ENCODE results near the gene BPIFA2. TPM values are rescaled to one million over a fixed set of nuclear protein-coding genes. Genes with fewer than 3 reads are reported as not detected.

The BPIFA2 gene
- total RNA-seq, 4 donors from 2014 or later: 2.2 TPM; not detected in 3

- DNase-seq (ENCODE audit: low spot score in 2 of 2): no peak
- no peaks in the 10 kb centered on the region for H3K4me1 ChIP-seq
- WGBS, 2 donors: 52% methylated on average over 1 of the region's 1 CpG
- H3K9me3 ChIP-seq: no peaks in the 10 kb centered on the region
- TF ChIP-seq, protein P1, sequence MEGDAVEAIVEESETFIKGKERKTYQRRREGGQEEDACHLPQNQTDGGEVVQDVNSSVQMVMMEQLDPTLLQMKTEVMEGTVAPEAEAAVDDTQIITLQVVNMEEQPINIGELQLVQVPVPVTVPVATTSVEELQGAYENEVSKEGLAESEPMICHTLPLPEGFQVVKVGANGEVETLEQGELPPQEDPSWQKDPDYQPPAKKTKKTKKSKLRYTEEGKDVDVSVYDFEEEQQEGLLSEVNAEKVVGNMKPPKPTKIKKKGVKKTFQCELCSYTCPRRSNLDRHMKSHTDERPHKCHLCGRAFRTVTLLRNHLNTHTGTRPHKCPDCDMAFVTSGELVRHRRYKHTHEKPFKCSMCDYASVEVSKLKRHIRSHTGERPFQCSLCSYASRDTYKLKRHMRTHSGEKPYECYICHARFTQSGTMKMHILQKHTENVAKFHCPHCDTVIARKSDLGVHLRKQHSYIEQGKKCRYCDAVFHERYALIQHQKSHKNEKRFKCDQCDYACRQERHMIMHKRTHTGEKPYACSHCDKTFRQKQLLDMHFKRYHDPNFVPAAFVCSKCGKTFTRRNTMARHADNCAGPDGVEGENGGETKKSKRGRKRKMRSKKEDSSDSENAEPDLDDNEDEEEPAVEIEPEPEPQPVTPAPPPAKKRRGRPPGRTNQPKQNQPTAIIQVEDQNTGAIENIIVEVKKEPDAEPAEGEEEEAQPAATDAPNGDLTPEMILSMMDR (IDR thresholded peaks at IDR 0.05): no peak
- TF ChIP-seq EP300 (IDR thresholded peaks at IDR 0.05) (no peak), POLR2A (IDR thresholded peaks at IDR 0.05) (no peak)
- H3K36me3 ChIP-seq: no peaks in the 10 kb centered on the region
- no peak overlapping the region for H3K4me3 ChIP-seq
- H3K27ac ChIP-seq: no peak overlapping the region
- no peaks in the 10 kb centered on the region for H3K27me3 ChIP-seq
These were observed 42.4 kb downstream of the BPIFA2 start for GRCh38 chr20:33210371-33210770.

- 20% methylated on average over 5 of the region's 5 CpGs for WGBS, 2 donors
- H3K4me3 ChIP-seq: no peak overlapping the region
- no peak for TF ChIP-seq EP300 (IDR thresholded peaks at IDR 0.05)
- TF ChIP-seq, protein P1 (IDR thresholded peaks at IDR 0.05): peak in 1 of 5 experiments; percentile 21
- no peak for TF ChIP-seq POLR2A (IDR thresholded peaks at IDR 0.05)
These were observed 44.0 kb downstream of the BPIFA2 start for GRCh38 chr20:33211817-33212424.

DNA sequence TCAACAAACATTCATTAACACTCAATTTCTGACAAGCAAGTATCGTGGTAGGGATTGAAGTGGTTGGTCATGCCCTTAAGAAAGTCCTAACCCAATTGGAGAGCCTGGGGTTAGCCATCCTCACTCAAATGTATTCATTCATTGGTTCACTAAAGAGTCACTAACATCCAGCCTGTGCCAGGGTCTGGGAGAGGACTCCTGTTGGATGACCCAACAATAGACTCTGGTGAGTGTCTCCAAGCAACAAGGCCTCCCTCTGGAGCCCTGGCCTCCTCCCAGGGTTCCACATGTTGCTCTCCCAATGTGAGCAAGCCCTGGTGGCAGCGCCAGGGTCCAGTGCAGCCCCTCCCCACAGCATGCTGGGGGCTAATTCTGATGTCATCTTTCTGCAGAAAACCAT, 49.1 kb downstream of the BPIFA2 start, which contains the start of gene BPIFA3:
BPIFA3 (plus strand) TSS at position 301 of the 400 bp plus-strand sequence. CDS start 185 bp downstream, outside the sequence.
- WGBS, 2 donors: 86 to 93% methylated on average over 1 to 2 of the region's 2 CpGs
- TF ChIP-seq EP300 (IDR thresholded peaks at IDR 0.05): no peak
- TF ChIP-seq, protein P1 (IDR thresholded peaks at IDR 0.05): no peak
- no peak for TF ChIP-seq POLR2A (IDR thresholded peaks at IDR 0.05)
- H3K27ac ChIP-seq: no peak within 1 kb of the TSS
- H3K27me3 ChIP-seq: no peaks in the 10 kb centered on the region
- DNase-seq (ENCODE audit: low spot score in 2 of 2): no peak
- no peaks in the 10 kb centered on the region for H3K36me3 ChIP-seq
- no peaks in the 10 kb centered on the region for H3K9me3 ChIP-seq
- H3K4me1 ChIP-seq: no peaks in the 10 kb centered on the region
- no peak within 1 kb of the TSS for H3K4me3 ChIP-seq

More at GRCh38 chr20:33211817-33212424, 44.0 kb downstream of the BPIFA2 start:
- no peaks in the 10 kb centered on the region for H3K9me3 ChIP-seq
- no peaks in the 10 kb centered on the region for H3K27me3 ChIP-seq
- DNase-seq (ENCODE audit: low spot score in 2 of 2): no peak
- no peaks in the 10 kb centered on the region for H3K36me3 ChIP-seq
- no peaks in the 10 kb centered on the region for H3K4me1 ChIP-seq
- H3K27ac ChIP-seq: no peak overlapping the region

DNA sequence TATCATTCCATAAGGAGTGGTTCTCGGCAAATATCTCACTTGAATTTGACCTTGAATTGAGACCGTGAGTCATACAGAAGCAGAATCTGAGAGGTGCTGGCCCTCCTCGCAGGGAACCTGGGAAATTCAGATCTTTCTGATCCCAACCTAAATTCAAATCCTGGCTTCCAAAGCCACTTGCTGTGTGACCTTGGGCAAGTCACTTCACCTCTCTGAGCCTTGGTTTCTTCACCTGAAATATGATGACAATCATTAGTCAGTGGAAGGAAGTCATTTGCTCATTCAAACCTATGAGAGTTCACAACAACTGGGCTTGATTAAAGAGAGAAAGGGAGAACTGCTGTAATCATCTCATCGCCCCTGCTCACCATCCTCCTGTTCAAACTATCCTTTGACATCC, 56.4 kb downstream of the BPIFA2 start:
- H3K27me3 ChIP-seq: peaks cover 0 to 5% of the 10 kb centered on the region in 2 donors
- TF ChIP-seq POLR2A (IDR thresholded peaks at IDR 0.05) (no peak), EP300 (IDR thresholded peaks at IDR 0.05) (no peak)
- TF ChIP-seq, protein P1 (IDR thresholded peaks at IDR 0.05): no peak
- 83 to 96% methylated on average over 4 of the region's 4 CpGs for WGBS, 2 donors
- no peak overlapping the region for H3K4me3 ChIP-seq
- H3K36me3 ChIP-seq: no peaks in the 10 kb centered on the region
- no peak for DNase-seq (ENCODE audit: low spot score in 2 of 2)
- no peak overlapping the region for H3K27ac ChIP-seq
- H3K9me3 ChIP-seq: no peaks in the 10 kb centered on the region
- no peaks in the 10 kb centered on the region for H3K4me1 ChIP-seq

DNA sequence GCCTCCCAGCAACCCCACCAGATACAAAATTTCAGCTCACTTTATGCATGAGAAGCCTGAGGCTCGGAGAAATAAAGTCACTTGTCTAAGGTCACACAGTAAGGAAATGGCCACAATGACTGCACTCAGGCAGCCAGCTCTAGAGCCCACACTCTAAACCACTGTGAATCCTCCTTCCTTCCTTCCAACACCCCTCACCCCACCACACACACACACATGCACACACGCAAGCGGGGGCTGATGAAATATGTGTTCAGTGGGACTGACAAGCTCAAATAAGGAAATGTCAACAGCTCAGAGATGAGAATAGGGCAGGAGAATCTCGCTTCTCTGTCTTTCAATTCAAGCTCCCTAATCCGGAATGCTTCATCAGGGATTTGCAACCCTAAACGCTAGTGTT, 61.9 kb downstream of the BPIFA2 start:
- Histone ChIP-seq H3K9me3 (no peaks in the 10 kb centered on the region), H3K4me3 (no peak overlapping the region), H3K4me1 (no peaks in the 10 kb centered on the region), H3K27ac (no peak overlapping the region), H3K27me3 (peaks cover 0 to 13% of the 10 kb centered on the region in 2 donors), H3K36me3 (no peaks in the 10 kb centered on the region)
- WGBS, 2 donors: 33 to 39% methylated on average over 6 of the region's 6 CpGs
- no peak for DNase-seq (ENCODE audit: low spot score in 2 of 2)
- TF ChIP-seq EP300 (IDR thresholded peaks at IDR 0.05) (no peak), POLR2A (IDR thresholded peaks at IDR 0.05) (no peak)
- TF ChIP-seq, protein P1 (IDR thresholded peaks at IDR 0.05): no peak
